Measurements from ENCODE around the gene URGCP. TPM values are rescaled to one million over a fixed set of nuclear protein-coding genes. Genes with fewer than 3 reads are reported as not detected.

URGCP gene
- total and polyA plus RNA-seq, 2 experiments from 2014 or later, result 7.2 to 13.2 TPM

DNA sequence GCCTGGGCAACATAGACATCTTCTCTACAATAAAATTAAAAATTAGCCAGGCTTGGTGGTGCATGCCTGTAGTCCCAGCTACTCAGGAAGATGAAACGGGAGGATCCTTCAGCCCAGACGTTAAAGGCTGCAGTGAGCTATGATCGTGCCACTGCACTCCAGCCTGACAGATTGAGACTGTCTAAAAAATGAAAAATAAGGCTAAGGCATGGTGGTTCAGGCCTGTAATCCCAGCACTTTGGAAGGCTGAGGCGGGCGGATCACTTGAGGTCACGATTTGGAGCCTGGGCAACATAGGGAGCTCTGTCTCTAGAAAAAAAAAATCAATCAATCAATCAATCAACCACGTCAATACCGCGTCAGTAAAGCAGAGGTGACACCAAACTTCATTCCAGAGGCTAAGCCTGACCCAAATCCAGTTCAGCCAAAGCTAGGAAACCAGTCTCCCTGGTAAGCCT, 68.2 kb downstream of the URGCP start (continued):
- TF ChIP-seq REST (IDR thresholded peaks at IDR 0.05; ENCODE audit: unreplicated experiment) (no peak), EZH2phosphoT487 (IDR thresholded peaks at IDR 0.05; ENCODE audit: unreplicated experiment) (no peak)

GRCh38 chr7:43834463-43835251, 71.7 kb downstream of the URGCP start:
- H3K4me3 Mint-ChIP-seq, result no peak overlapping the region
- no peak overlapping the region for H3K4me3 ChIP-seq

More at GRCh38 chr7:43834463-43835251, 71.7 kb downstream of the URGCP start:
- H3K27me3 ChIP-seq (ENCODE audit: insufficient read depth), result no peaks in the 10 kb centered on the region
- peaks cover 11% of the 10 kb centered on the region for H3K79me2 ChIP-seq (replicated peaks; ENCODE audit: insufficient read depth)
- no peaks in the 10 kb centered on the region for H3K4me1 ChIP-seq (ENCODE audit: insufficient read depth)
- no peak overlapping the region for H2AFZ ChIP-seq
- no peak overlapping the region for H3K27ac Mint-ChIP-seq
- H3K4me1 Mint-ChIP-seq, result no peaks in the 10 kb centered on the region; the same call in 2 of the 3 replicates
- H3K36me3 Mint-ChIP-seq (ENCODE audit: low read depth), result peaks cover 24% of the 10 kb centered on the region; the same call in 2 of the 3 replicates
- no peaks in the 10 kb centered on the region for H3K9me2 ChIP-seq (ENCODE audit: insufficient read depth)
- H4K20me1 ChIP-seq (replicated peaks; ENCODE audit: insufficient read depth), result no peaks in the 10 kb centered on the region
- H3F3A ChIP-seq (replicated peaks; ENCODE audit: low read depth), result no peaks in the 10 kb centered on the region
- H3K27me3 Mint-ChIP-seq (ENCODE audit: insufficient read depth, low read depth, poor library complexity), result no peaks in the 10 kb centered on the region
- no peak overlapping the region for H3K4me2 ChIP-seq
- DNase-seq (ENCODE audit: low spot score) (no peak), ATAC-seq (no peak)
- peaks cover 26% of the 10 kb centered on the region; the same call in 2 of the 3 replicates for H3K9me3 Mint-ChIP-seq
- H3K27ac ChIP-seq (ENCODE audit: low read depth), result no peak overlapping the region
- TF ChIP-seq, protein P1, sequence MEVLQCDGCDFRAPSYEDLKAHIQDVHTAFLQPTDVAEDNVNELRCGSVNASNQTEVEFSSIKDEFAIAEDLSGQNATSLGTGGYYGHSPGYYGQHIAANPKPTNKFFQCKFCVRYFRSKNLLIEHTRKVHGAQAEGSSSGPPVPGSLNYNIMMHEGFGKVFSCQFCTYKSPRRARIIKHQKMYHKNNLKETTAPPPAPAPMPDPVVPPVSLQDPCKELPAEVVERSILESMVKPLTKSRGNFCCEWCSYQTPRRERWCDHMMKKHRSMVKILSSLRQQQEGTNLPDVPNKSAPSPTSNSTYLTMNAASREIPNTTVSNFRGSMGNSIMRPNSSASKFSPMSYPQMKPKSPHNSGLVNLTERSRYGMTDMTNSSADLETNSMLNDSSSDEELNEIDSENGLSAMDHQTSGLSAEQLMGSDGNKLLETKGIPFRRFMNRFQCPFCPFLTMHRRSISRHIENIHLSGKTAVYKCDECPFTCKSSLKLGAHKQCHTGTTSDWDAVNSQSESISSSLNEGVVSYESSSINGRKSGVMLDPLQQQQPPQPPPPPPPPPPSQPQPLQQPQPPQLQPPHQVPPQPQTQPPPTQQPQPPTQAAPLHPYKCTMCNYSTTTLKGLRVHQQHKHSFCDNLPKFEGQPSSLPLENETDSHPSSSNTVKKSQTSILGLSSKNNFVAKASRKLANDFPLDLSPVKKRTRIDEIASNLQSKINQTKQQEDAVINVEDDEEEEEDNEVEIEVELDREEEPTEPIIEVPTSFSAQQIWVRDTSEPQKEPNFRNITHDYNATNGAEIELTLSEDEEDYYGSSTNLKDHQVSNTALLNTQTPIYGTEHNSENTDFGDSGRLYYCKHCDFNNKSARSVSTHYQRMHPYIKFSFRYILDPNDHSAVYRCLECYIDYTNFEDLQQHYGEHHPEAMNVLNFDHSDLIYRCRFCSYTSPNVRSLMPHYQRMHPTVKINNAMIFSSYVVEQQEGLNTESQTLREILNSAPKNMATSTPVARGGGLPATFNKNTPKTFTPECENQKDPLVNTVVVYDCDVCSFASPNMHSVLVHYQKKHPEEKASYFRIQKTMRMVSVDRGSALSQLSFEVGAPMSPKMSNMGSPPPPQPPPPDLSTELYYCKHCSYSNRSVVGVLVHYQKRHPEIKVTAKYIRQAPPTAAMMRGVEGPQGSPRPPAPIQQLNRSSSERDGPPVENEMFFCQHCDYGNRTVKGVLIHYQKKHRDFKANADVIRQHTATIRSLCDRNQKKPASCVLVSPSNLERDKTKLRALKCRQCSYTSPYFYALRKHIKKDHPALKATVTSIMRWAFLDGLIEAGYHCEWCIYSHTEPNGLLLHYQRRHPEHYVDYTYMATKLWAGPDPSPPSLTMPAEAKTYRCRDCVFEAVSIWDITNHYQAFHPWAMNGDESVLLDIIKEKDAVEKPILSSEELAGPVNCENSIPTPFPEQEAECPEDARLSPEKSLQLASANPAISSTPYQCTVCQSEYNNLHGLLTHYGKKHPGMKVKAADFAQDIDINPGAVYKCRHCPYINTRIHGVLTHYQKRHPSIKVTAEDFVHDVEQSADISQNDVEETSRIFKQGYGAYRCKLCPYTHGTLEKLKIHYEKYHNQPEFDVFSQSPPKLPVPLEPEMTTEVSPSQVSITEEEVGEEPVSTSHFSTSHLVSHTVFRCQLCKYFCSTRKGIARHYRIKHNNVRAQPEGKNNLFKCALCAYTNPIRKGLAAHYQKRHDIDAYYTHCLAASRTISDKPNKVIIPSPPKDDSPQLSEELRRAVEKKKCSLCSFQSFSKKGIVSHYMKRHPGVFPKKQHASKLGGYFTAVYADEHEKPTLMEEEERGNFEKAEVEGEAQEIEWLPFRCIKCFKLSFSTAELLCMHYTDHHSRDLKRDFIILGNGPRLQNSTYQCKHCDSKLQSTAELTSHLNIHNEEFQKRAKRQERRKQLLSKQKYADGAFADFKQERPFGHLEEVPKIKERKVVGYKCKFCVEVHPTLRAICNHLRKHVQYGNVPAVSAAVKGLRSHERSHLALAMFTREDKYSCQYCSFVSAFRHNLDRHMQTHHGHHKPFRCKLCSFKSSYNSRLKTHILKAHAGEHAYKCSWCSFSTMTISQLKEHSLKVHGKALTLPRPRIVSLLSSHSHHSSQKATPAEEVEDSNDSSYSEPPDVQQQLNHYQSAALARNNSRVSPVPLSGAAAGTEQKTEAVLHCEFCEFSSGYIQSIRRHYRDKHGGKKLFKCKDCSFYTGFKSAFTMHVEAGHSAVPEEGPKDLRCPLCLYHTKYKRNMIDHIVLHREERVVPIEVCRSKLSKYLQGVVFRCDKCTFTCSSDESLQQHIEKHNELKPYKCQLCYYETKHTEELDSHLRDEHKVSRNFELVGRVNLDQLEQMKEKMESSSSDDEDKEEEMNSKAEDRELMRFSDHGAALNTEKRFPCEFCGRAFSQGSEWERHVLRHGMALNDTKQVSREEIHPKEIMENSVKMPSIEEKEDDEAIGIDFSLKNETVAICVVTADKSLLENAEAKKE (CRISPR knock-in tag; IDR thresholded peaks at IDR 0.05), result no peak
- no peak for TF ChIP-seq POLR2AphosphoS5 (IDR thresholded peaks at IDR 0.05; ENCODE audit: low read depth)
- TF ChIP-seq EZH2phosphoT487 (IDR thresholded peaks at IDR 0.05; ENCODE audit: unreplicated experiment), result no peak
- no peak for TF ChIP-seq CREB1 (CRISPR knock-in tag; IDR thresholded peaks at IDR 0.05; ENCODE audit: low read depth)
- TF ChIP-seq CTCF (conservative IDR thresholded peaks at IDR 0.05; ENCODE audit: low read depth in 2 of 2), result no peak
- no peaks in the 10 kb centered on the region; the same call in 1 of the 2 replicates for H3K36me3 ChIP-seq (ENCODE audit: insufficient read depth)

All from GM23338 (cell line).